ENCODE results near the gene TMEFF2. TPM values are rescaled to one million over a fixed set of nuclear protein-coding genes. Genes with fewer than 3 reads are reported as not detected.
"Not testable (repeated sequence)": the region's sequence is repeated elsewhere in the genome, so short reads cannot be mapped to it uniquely, and the experiment has no call there.

The TMEFF2 gene
- total RNA-seq, 1 donor from 2014 or later, result not detected

DNA sequence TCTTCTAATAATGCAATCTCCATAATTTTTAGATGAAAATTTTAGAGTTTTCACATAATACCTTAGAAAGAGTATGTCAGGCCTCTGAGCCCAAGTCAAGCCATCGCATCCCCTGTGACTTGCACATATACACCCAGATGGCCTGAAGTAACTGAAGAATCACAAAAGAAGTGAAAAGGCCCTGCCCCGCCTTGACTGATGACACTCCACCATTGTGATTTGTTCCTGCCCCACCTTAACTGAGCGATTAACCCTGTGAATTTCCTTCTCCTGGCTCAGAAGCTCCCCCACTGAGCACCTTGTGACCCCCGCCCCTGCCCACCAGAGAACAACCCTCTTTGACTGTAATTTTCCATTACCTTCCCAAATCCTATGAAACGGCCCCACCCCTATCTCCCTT lies 64.4 kb downstream of the TMEFF2 start:
- DNase-seq (ENCODE audit: low read depth, low spot score), result not testable (repeated sequence)

- DNase-seq (ENCODE audit: low read depth, low spot score), result no peak
Observed at GRCh38 chr2:192128655-192129054, 66.1 kb downstream of the TMEFF2 start.

GRCh38 chr2:192127434-192127833 lies 67.3 kb downstream of the TMEFF2 start:
- DNase-seq (ENCODE audit: low read depth, low spot score), result no peak

- DNase-seq (ENCODE audit: low read depth, low spot score), result no peak
Observed at GRCh38 chr2:192126912-192127311, 67.8 kb downstream of the TMEFF2 start.

DNA sequence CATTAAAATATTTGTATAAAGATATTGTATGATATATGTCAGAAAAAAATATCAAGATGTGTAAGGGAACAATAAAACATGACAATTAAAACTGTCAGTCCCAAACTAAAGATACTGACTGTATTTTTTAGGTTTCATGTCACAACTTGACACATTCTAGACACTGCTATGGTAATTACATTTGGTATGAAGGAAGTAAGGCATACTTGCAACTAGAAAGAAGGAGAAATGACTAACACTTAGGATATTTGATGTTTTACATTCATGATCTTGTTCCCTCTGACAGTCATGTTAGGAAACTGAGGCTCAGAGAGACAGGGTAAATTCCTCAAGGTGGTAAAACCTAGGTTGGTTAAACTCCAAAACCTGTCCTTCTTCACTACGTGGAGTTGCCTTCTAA lies 68.3 kb downstream of the TMEFF2 start:
- DNase-seq (ENCODE audit: low read depth, low spot score), result no peak

GRCh38 chr2:192124571-192124970 lies 70.2 kb downstream of the TMEFF2 start:
- no peak for DNase-seq (ENCODE audit: low read depth, low spot score)

DNA sequence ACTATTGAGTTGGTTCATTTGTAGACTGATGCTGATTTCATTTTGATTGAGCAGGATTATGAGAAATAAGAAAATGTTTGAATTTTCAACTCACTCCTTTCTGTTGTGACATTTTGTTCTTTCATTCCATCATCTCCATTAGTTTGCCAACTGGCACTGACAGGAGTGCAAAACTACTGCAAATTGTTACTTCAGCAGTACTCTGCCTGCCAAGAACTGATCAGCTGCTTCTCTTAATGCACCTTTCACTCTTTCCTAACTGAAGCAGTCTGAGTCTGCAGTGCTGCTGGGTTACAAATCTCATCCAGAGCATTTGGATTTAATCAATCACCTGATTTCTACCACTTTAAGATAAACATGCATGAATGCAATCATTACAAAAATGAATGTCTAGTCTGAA lies 70.9 kb downstream of the TMEFF2 start:
- no peak for DNase-seq (ENCODE audit: low read depth, low spot score)

- no peak for DNase-seq (ENCODE audit: low read depth, low spot score)
Observed at GRCh38 chr2:192122946-192123345, 71.8 kb downstream of the TMEFF2 start.

DNA sequence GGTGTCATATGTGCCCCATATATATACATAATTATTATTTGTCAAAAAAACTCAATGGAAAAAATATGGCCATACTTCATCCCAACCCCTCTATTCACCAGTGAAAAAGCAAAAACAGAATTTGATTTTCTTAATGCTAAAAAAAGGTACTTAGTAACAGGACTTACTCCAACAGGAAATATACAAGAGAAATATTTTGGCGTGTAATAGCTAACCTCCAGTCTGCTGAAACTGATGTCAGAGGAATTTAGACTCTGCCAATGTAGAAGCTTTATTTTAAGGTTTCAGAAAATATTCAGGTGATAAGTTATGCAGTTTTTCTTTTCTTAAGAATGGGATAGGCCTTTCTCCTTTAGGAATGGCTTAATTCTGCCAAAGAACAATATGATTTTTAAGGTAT lies 72.6 kb downstream of the TMEFF2 start:
- no peak for DNase-seq (ENCODE audit: low read depth, low spot score)

GRCh38 chr2:192119536-192119935 lies 75.2 kb downstream of the TMEFF2 start:
- DNase-seq (ENCODE audit: low read depth, low spot score), result no peak

DNA sequence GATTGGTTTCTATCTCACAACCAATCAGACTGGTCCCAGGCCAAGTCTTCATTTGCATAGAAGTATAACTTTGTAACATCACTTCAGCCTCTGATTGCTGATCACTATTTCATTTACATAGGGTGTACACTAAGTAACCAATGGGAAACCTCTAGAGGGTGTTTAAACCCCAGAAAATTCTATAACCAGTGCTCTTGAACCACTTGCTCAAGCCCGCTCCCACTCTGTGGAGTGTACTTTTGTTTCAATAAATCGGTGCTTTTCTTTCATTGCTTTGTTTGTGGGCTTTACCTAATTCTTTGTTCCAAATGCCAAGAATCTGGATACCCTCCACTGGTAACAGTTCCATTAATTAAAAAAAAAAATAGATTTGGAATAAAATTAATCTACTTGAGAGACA lies 77.0 kb downstream of the TMEFF2 start:
- no peak for DNase-seq (ENCODE audit: low read depth, low spot score)

- DNase-seq (ENCODE audit: low read depth, low spot score), result not testable (repeated sequence)
Observed at GRCh38 chr2:192111536-192111935, 83.2 kb downstream of the TMEFF2 start.

DNA sequence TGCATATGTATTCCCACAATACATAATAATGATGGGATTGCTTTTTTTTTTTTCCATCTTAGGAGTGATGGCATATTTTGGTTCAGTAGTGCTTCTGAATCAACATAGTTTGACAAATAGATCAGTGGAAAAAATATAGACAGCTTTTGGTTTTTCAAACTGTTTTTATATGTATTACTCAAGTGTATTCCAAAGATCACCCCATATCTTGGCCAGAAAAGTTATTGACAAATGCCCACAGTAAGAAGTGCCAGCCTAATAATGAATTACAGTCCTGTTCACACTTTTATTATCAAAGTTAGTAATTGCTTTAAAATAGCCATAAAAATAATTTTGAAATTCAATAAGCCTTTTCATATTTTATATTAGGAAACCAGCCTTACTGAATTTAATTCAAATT lies 95.0 kb downstream of the TMEFF2 start:
- DNase-seq (ENCODE audit: low read depth, low spot score), result no peak

DNA sequence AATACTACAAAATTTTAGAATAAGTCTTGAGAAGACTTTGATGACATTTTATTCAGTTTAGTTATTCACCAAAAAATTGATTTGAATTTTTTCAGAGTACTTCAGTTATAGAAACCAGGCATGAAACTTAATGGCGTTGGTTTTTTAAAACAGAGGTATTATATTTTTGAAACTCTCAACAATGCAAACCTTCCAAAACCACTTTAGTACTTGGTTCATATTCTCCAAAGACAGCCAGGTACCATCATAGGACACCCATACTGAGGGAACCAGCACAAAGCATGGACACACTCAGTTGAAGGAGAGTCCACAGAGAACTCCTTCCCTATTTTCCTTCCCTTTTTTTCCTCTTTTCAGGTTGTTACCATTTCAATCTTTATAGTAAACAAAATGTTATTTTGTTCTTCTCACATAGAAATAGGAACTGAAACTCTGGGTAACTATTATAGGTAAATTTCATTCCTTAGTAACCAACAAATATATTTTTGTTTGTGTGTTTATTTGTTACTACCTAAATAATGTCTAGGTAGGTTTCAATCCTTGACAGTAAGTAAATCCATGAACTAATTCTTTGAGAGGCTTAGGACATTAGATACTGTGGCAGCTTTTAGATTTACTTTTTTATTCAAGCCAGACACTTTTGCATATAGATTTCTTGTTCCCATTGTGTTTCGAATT lies 95.8 kb downstream of the TMEFF2 start:
- DNase-seq (ENCODE audit: low read depth, low spot score), result no peak

DNA sequence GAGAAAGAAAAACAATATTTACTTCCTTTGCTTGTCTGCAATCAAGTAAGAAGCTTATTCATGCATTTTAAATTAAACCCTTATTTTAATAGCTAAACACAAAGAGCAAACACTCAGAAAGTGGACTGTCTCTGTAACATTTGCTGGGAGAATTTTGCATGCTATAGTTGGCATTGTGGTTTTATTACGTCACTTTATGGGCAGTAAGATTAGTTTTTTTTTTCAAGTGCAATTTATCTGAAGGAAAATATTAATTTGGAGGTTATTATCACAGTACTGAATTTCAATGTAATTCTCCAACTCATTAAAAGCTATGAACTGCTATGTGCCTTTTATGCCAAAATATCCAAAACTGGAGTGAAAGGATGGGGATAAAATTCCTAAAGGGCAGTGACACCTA lies 103.3 kb downstream of the TMEFF2 start:
- no peak for DNase-seq (ENCODE audit: low read depth, low spot score)

- DNase-seq (ENCODE audit: low read depth, low spot score), result no peak
Observed at GRCh38 chr2:192090911-192091310, 103.8 kb downstream of the TMEFF2 start.

DNA sequence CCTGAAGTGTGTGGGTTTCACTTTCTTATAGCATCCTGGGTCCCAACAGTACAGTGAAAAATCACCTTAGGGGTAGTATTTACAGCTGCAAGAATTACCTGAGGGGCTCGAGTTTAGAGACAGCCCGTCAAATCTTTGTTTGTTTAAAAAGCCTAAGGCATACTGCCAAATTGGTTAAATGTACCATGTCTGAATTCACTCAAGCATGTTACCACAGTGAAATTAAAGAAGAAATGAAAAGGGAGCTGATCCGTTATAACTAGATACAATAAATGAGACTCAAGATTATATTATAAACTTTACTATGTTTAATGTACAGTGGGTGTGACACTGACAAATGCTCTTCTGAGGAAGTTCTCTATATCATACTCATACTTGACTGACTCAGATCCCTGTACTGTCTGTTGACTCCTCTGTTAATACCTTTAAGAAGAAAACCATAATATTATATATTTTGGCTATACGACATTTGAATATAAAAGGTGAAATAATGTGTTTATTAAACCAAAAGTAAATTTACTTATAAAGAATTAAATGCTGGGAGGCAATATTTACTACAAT lies 107.3 kb downstream of the TMEFF2 start:
- DNase-seq (ENCODE audit: low read depth, low spot score), result no peak

- no peak for DNase-seq (ENCODE audit: low read depth, low spot score)
Observed at GRCh38 chr2:192082121-192082520, 112.6 kb downstream of the TMEFF2 start.

GRCh38 chr2:192080096-192080495 lies 114.6 kb downstream of the TMEFF2 start:
- not testable (repeated sequence) for DNase-seq (ENCODE audit: low read depth, low spot score)

DNA sequence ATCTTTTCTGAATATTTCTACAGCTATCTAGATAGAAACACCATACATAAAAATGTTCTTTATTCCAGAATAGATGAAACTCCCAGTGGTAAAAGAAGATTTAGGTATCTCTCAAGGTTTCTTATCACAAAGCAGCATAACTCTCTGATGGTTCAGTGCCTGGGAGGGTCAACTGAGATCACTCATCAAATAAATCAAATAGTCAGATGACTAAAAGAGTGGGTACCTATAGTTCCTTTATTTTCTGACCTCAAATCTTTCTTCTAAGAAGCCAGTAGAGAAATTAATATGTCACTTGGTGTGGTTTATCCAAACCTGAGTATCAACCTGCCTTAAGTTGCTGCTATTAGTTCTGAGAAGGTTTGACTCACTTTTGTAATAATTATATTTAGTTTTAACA lies 120.9 kb downstream of the TMEFF2 start:
- no peak for DNase-seq (ENCODE audit: low read depth, low spot score)

DNA sequence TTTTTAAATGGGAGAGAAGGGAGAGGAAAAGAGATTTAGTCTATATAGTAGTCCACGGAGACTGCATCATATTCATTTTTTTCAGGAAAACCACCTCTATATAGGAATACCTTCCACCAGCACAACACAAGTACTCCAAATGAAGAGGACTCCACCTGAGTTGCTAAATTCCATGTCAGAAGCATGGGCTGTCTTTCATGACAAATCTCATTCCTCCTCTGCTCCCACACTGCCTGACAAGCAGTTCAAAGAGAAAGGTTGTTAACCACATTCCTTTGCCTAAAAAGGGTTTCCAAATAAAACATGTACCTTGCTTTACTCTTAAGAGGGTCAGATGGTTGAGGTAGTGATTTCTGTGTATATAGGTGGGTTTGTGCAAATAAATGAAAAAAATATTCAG lies 122.0 kb downstream of the TMEFF2 start:
- no peak for DNase-seq (ENCODE audit: low read depth, low spot score)

DNA sequence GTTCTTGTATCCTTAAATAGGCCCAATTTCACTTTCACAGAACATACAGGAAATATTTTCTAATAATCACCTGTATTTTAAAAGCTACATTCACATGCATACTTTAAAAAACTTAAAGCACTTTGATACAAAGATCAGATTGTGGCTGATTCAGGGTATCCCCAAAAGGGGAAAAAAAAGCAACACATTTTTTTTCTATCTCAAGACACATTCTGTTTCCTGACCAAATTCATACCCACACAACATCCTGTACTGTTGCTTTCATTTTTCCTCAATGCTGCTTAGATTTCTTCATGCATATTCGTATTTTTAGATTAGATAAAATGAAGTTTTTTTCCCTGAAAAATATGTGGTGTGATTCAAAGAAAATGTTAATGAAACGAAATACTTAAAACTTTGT lies 122.5 kb downstream of the TMEFF2 start:
- no peak for DNase-seq (ENCODE audit: low read depth, low spot score)

DNA sequence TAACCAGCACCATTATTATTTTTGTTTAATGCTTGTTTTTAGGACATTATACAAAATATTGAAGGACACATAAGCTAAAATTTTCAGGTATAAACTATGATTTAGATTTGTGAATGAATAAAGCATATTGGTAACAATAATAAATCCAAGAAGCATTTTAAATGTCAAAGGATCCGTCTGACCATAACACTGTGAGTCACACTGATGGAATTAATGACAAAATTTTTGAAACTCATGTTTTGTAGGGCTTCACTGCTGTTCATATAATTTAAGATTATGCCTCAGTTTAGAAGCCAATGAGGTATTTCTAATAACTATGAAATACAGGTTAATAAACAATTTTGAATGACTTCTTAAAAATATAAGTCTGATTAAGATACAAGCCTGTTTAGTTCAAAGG lies 124.6 kb downstream of the TMEFF2 start:
- no peak for DNase-seq (ENCODE audit: low read depth, low spot score)

DNA sequence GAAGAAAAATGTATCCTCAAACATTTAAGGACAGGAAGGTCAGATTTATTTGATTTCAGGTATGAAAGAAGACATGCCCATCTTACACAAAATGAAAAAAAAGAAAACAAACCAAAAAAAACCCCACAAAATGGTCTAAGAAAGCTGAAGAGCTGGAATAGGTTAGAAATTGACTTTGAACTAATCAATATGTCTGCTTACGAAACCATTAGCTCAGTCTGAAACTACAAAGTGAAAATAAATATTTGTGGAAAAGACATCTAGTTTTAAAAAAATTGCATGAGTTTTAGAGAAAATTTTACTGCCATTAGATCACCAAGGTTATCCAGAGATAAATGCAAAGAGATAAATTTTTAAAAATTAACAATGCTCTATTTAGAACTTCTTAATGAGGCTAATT lies 125.3 kb downstream of the TMEFF2 start:
- no peak for DNase-seq (ENCODE audit: low read depth, low spot score)

Measured in pulmonary artery endothelial cell (primary cell).